Measurements from ENCODE around the gene EIF3J.
"Not testable (repeated sequence)": the region's sequence is repeated elsewhere in the genome, so short reads cannot be mapped to it uniquely, and the experiment has no call there.

EIF3J gene, protein sequence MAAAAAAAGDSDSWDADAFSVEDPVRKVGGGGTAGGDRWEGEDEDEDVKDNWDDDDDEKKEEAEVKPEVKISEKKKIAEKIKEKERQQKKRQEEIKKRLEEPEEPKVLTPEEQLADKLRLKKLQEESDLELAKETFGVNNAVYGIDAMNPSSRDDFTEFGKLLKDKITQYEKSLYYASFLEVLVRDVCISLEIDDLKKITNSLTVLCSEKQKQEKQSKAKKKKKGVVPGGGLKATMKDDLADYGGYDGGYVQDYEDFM

DNA sequence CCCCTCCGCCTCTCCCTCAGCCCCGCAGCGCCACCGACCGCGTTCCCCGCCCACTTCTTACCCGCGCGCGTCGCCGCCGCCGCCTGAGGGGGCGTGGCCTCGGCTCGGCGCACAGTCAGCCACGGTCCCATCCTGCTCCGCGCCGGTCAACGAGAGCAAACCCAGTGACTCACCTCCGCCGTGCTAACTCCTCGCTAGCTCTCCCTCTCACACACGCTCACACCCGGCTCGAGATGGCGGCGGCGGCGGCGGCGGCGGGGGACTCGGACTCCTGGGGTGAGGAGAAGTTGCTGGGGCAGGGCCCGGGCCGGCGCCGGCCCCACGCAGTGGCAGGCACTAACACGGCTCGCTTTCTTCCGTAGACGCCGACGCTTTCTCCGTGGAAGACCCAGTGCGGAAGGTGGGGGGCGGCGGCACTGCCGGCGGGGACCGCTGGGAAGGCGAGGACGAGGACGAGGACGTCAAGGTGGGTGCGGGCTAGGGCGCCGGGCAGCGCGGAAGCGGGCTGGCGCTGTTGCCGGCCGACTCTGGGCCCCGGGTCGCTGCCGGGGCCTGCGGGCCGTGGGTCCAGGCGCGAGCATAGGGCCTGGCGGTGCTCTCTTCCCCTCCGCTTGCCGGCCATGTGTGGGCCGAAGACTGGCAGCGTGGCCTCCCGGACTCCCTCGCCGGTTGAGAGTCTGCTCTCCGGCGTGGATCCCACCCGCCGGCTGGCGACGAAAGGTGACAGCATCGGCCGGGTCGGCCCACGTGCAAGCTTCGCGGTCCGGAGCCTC, at the start of gene EIF3J:
Gene EIF3J (plus strand): TSS at position 186 of the 773 bp plus-strand sequence. CDS start 48 bp downstream, at position 234.
- peak; percentile 94 for DNase-seq

DNA sequence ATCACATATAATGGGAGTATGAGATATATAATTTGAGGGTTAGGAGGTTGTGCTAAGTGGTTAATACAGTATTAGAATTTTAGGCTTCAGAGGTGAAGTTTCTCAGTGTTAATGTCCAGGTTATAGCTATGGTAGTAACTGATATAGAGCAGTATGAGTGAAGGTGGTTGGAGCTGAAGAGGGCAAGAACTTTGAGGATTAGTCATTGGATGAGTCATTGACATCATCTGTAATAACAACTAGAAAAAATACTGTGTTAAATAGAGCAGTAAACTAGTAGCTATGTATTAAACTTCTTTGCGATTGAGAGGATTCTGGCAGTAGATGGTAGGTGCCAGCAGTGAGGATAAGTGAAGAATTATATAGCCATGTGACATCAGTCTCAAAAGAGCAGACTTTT, 47.5 kb upstream of the EIF3J start:
- DNase-seq = no peak

GRCh38 chr15:44490622-44491021, 46.3 kb upstream of the EIF3J start:
- DNase-seq = no peak

GRCh38 chr15:44492040-44492439, 44.9 kb upstream of the EIF3J start:
- no peak for DNase-seq

DNA sequence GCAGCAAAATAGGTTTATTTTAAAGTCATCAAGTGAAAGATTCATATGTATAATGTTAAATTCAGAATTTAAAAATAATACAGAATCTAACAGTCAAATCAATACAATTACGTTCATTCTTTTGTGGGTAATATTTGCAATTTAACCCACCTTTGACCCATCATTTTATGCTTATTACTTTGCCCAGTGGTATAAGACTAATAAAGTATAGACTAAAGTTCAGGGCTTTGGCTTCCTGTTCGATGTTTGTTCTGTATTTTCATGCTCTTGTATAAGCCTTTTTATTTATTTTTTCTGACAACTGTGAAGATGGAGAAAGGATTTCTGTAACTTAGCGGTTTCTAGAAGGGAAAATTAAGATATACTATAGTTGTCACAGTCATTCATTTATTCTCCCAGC, 44.3 kb upstream of the EIF3J start:
- DNase-seq = no peak

DNA sequence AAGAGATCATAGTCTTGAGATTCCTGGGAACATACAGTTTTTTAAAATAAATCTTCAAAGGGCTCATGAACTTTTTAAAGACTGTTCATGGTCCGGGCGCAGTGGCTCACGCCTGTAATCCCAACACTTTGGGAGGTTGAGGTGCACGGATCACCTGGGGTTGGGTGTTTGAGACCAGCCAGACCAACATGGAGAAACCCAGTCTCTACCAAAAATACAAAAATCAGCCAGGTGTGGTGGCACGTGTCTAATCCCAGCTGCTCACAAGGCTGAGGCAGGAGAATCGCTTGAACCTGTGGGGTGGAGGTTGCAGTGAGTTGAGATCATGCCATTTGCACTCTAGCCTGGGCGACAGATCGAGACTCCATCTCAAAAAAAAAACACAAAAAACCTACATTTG, 41.4 kb upstream of the EIF3J start:
- DNase-seq = no peak

GRCh38 chr15:44500555-44500954, 36.4 kb upstream of the EIF3J start:
- DNase-seq = no peak

- DNase-seq = peak in 1 of 2 experiments; percentile 25
Observed at GRCh38 chr15:44501768-44502366, 35.1 kb upstream of the EIF3J start.

DNA sequence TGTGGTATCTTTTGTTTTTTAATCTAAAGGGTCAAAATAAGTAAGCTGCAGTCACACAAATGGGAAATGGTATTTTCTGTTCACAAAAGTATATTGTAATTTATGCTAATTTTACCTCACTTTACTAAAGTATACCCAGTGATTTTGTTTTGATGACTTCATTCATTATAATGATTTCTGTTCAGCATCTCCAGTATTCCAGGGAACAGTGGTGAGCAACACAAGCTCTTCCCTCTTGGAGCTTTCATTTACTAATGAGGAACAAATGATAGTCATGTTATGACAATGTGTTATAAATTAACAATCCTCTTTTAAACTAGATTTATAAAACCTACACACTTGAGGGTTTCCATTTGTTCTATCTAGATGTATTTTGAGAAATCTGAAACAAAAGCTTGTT, 20.5 kb upstream of the EIF3J start:
- no peak for DNase-seq

GRCh38 chr15:44519537-44519936, 17.4 kb upstream of the EIF3J start:
- DNase-seq = no peak

DNA sequence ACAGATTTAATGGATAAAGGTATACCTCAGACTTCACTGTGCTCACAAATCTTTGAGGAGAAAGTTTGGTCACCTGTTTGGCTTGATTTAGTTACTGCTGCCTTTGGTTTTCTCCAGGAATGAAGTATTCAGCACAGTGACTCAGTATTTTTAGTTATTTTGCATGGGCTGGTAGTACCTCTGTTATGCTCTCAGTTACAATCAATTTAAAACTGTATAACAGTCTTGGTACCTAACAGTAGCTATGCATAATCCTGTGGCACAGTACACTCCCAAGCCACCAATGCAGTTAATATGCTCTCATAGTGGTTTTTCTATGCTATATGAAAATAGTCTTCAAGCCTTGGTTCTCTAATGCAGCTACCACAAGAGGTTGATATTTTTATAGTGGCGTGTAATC, 11.9 kb upstream of the EIF3J start:
- DNase-seq = no peak

GRCh38 chr15:44527241-44527640, 9.7 kb upstream of the EIF3J start:
- no peak for DNase-seq

DNA sequence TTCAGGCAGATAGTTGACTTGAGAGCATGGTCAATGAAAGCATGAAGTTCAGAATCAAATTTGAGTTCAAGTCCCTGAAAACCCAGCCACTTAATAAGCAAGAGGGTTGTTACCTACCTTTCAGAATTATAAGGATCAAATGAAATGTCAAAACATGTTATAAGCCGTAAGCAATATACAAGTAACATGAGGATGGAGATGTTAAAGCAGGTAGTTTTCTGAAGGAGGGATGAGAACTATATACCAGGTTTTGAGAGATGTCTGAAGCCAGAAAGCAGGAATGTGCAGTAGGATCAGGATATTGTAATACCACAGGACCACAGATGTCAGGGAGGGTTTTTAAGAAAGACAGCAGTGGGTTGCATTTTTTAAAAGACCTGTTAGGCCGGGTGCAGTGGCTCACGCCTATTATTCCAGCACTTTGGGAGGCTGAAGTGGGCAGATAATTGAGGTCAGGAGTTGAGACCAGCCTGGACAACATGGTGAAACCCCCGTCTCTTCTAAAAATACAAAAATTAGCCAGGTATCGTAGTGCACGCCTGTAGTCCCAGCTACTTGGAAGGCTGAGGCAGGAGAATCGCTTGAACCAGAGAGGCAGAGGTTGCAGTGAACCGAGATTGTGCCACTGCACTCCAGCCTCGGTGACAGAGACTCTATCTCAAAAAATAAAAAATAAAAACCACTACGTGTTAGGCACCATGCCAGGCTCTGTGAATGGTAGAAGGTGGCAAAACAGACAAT, 6.9 kb upstream of the EIF3J start:
- DNase-seq = no peak

- DNase-seq = no peak
Observed at GRCh38 chr15:44530653-44531052, 6.3 kb upstream of the EIF3J start.

GRCh38 chr15:44532275-44532674, 4.7 kb upstream of the EIF3J start:
- DNase-seq = not testable (repeated sequence)

GRCh38 chr15:44532689-44533088, 4.3 kb upstream of the EIF3J start:
- DNase-seq = no peak

GRCh38 chr15:44535092-44535491, 1.9 kb upstream of the EIF3J start:
- no peak for DNase-seq

- DNase-seq = no peak
Observed at GRCh38 chr15:44535523-44536301, 1.2 kb upstream of the EIF3J start.

- DNase-seq = peak in 1 of 2 experiments; percentile 38
Observed at GRCh38 chr15:44536302-44536961, 515 bp upstream of the EIF3J start.

GRCh38 chr15:44537735-44538240, 841 bp downstream of the EIF3J start:
- peak in 1 of 2 experiments; percentile 32 for DNase-seq

DNA sequence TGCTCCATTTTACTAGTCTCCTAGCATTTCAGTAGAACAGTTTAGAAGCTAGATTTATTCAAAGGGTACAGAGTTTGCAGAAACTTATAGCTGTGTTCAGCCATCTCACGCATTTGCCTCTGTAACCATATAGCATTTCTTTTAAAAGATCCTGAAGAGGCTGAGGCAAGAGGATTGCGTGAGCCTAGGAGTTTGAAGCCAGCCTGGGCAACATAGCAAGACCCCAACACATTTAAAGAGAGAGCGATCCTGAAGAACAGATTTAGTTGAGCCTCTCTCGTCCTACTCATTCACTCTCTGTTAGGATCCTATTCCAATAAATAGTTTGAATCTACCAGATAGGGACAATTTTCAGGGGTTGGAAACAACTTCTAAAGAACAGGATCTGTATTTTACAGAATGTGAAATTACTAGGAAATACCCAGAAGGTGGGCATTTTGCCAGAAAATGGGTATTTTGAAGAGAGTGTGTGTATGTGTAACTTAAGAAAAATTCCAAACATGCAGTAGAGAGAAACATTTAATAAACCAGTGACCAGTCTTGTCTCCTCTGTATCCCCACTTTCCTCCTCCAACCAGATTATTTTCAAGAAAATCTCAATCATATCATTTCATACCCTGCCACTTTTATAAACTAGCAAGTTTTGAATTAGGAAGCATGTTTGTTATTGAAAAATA, 4.5 kb downstream of the EIF3J start:
- DNase-seq = no peak
